Ovary (tissue), 3 donors: ENCODE results near the gene ITGB3BP.

Experiments used
- EP300 ChIP-seq: sonication (generic); formaldehyde crosslinking; IDR thresholded peaks from one replicate; pipeline ENCODE4 v1.6.1; 2017; ENCODE audit warnings: antibody characterized with exemption
- POLR2A ChIP-seq: fragments of 450-650 bp; IDR thresholded peaks from one replicate; pipeline ENCODE4 v1.6.1; 2017; ENCODE audit warnings: antibody characterized with exemption, mild to moderate bottlenecking, moderate library complexity
- TF ChIP-seq, protein P1 (sequence below), 3 donors: fragments of 450-650 bp in 2 of 3; fragments of 200-600 bp in 1 of 3; IDR thresholded peaks; one replicate each; pipeline versions ENCODE4 v1.5.1 to v1.8.0; 2016 to 2022; ENCODE audit warnings: antibody characterized with exemption in 3 of 3, mild to moderate bottlenecking in 1 of 3
- donor health status: DM: no; HTN: no; CAD: no.

GRCh38 chr1:63401945-63402344, 121.1 kb downstream of the ITGB3BP start:
- TF ChIP-seq, protein P1, sequence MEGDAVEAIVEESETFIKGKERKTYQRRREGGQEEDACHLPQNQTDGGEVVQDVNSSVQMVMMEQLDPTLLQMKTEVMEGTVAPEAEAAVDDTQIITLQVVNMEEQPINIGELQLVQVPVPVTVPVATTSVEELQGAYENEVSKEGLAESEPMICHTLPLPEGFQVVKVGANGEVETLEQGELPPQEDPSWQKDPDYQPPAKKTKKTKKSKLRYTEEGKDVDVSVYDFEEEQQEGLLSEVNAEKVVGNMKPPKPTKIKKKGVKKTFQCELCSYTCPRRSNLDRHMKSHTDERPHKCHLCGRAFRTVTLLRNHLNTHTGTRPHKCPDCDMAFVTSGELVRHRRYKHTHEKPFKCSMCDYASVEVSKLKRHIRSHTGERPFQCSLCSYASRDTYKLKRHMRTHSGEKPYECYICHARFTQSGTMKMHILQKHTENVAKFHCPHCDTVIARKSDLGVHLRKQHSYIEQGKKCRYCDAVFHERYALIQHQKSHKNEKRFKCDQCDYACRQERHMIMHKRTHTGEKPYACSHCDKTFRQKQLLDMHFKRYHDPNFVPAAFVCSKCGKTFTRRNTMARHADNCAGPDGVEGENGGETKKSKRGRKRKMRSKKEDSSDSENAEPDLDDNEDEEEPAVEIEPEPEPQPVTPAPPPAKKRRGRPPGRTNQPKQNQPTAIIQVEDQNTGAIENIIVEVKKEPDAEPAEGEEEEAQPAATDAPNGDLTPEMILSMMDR (IDR thresholded peaks at IDR 0.05), result no peak
- TF ChIP-seq EP300 (no peak), POLR2A (no peak)
